Measurements from ENCODE around the gene OLFML2B.

DNA sequence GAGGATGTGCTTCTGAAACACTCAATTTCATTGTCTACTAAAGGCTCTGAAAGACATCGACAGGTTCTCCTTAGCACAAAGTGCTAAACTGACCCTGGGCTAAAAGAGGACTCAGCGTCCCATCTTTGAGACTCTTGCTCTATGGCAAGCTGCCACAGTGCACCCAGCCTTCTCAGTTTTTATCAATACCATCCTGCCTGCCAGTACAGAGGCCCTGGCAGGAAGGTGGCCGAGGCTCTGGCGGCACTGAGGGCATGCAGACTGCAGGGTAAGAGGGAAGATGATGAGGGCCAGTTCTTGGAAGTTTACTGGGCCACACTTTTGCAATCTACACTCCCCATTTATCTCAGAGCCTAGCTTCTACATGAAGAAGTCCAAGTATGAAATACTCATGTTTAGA lies 5.3 kb downstream of the OLFML2B start:
- TF ChIP-seq, protein P1, sequence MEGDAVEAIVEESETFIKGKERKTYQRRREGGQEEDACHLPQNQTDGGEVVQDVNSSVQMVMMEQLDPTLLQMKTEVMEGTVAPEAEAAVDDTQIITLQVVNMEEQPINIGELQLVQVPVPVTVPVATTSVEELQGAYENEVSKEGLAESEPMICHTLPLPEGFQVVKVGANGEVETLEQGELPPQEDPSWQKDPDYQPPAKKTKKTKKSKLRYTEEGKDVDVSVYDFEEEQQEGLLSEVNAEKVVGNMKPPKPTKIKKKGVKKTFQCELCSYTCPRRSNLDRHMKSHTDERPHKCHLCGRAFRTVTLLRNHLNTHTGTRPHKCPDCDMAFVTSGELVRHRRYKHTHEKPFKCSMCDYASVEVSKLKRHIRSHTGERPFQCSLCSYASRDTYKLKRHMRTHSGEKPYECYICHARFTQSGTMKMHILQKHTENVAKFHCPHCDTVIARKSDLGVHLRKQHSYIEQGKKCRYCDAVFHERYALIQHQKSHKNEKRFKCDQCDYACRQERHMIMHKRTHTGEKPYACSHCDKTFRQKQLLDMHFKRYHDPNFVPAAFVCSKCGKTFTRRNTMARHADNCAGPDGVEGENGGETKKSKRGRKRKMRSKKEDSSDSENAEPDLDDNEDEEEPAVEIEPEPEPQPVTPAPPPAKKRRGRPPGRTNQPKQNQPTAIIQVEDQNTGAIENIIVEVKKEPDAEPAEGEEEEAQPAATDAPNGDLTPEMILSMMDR (IDR thresholded peaks at IDR 0.05; ENCODE audit: low read depth, low read length, poor library complexity, severe bottlenecking): no peak
- TF ChIP-seq EZH2phosphoT487 (IDR thresholded peaks at IDR 0.05; ENCODE audit: borderline replicate concordance, low read length): no peak
